A549 (cell line): Measurements from ENCODE around the gene PPP1R3D. TPM values are rescaled to one million over a fixed set of nuclear protein-coding genes. Genes with fewer than 3 reads are reported as not detected.
A peak's percentile ranks its signal among the peaks of the same experiment; 100 is the strongest.

Experiments
- ATAC-seq, 2 experiments: fragments of 200-7000 bp in 1 of 2; fragments of >200 bp in 1 of 2; cut with Nextera tagmentation in 1 of 2; cut with Tn5 transposase in 1 of 2; 3 replicates each; pipeline versions ENCODE4 v1.8.0 to v1.9.1; 2018 to 2020; ENCODE audit warnings: mild to moderate bottlenecking in 1 of 2, moderate library complexity in 1 of 2
- CTCF ChIA-PET: fragments of 300-600 bp; sonication (Branson Sonifier 250); formaldehyde crosslinking; extraction: SDS; loops from one replicate; lab custom pipeline; 2021; ENCODE audit warnings: antibody characterized with exemption, inconsistent platforms; lab: Yijun Ruan, JAX
- POLR2A ChIA-PET: fragments of 350-600 bp; formaldehyde crosslinking; extraction: SDS; loops from one replicate; lab custom pipeline; 2021; ENCODE audit warnings: antibody characterized with exemption, inconsistent platforms; lab: Yijun Ruan, JAX
- DNase-seq, 2 experiments: peaks; one replicate each; pipeline versions ENCODE4 v3.0.0 to v3.0.0-alpha.2; 2011 to 2016; ENCODE audit warnings: low read depth in 1 of 2, low spot score in 1 of 2
- FAIRE-seq: peaks from 2 replicates; lab custom pipeline; 2011; peaks lifted over from hg19 to GRCh38; lab: Jason Lieb, UNC
- H3K27ac ChIP-seq, 2 experiments: fragments of >200 bp; sonication (Bioruptor Twin); formaldehyde crosslinking; 3 replicates each; pipeline ENCODE4 v1.5.1; 2016 to 2017
- H3K4me1 ChIP-seq: fragments of >200 bp; sonication (Bioruptor Twin); formaldehyde crosslinking; 3 replicates; pipeline ENCODE4 v1.6.1; 2016
- H3K4me2 ChIP-seq: fragments of >200 bp; sonication (Bioruptor Twin); formaldehyde crosslinking; 3 replicates; pipeline ENCODE4 v1.6.1; 2016
- H3K4me3 ChIP-seq: fragments of >200 bp; sonication (Bioruptor Twin); formaldehyde crosslinking; 3 replicates; pipeline ENCODE4 v1.5.1; 2016
- H3K9me3 ChIP-seq: fragments of >200 bp; sonication (Bioruptor Twin); formaldehyde crosslinking; 3 replicates; pipeline ENCODE4 v1.6.1; 2016
- EHF ChIP-seq: fragments of 250-450 bp; sonication (Bioruptor Pico); IDR thresholded peaks from 2 replicates; pipeline ENCODE4 v1.5.0; 2020; ENCODE audit warnings: mild to moderate bottlenecking
- EP300 ChIP-seq, 2 experiments: fragments of >200 bp; sonication (Bioruptor Twin); formaldehyde crosslinking; IDR thresholded peaks; 2 replicates in 1 of 2; 3 replicates in 1 of 2; pipeline ENCODE4 v1.6.1; 2016 to 2017
- ESRRA ChIP-seq: fragments of 150-350 bp; IDR thresholded peaks from 2 replicates; pipeline ENCODE4 v1.6.1; 2014; ENCODE audit warnings: mild to moderate bottlenecking, low read length, borderline replicate concordance
- FOSB ChIP-seq: fragments of 250-450 bp; sonication (Bioruptor Pico); IDR thresholded peaks from 2 replicates; pipeline ENCODE4 v1.5.0; 2020; ENCODE audit warnings: mild to moderate bottlenecking, moderate library complexity
- FOXS1 ChIP-seq: fragments of 250-450 bp; sonication (Bioruptor Pico); IDR thresholded peaks from 2 replicates; pipeline ENCODE4 v1.5.0; 2020; ENCODE audit warnings: mild to moderate bottlenecking, moderate library complexity
- GATA3 ChIP-seq: IDR thresholded peaks from 2 replicates; pipeline ENCODE4 v1.6.1; 2012; ENCODE audit warnings: borderline replicate concordance
- HDAC2 ChIP-seq: fragments of 200-600 bp; sonication (generic); IDR thresholded peaks from 2 replicates; pipeline ENCODE4 v1.6.1; 2016
- HOXA7 ChIP-seq: fragments of 250-450 bp; sonication (Bioruptor Pico); IDR thresholded peaks from 2 replicates; pipeline ENCODE4 v1.5.0; 2020; ENCODE audit warnings: mild to moderate bottlenecking, moderate library complexity
- JUN ChIP-seq, 2 experiments: fragments of >200 bp; sonication (Bioruptor Twin); formaldehyde crosslinking; IDR thresholded peaks; 2 replicates in 1 of 2; 3 replicates in 1 of 2; pipeline ENCODE4 v1.6.1; 2016 to 2017
- KDM1A ChIP-seq: fragments of 200-600 bp; sonication (generic); IDR thresholded peaks from 2 replicates; pipeline ENCODE4 v1.6.1; 2016; ENCODE audit warnings: low read depth, mild to moderate bottlenecking
- KDM5A ChIP-seq: fragments of 200-600 bp; sonication (generic); IDR thresholded peaks from 2 replicates; pipeline ENCODE4 v1.6.1; 2016; ENCODE audit warnings: antibody characterized with exemption, mild to moderate bottlenecking
- MYC ChIP-seq: IDR thresholded peaks from 2 replicates; pipeline ENCODE4 v1.6.1; 2012; ENCODE audit warnings: mild to moderate bottlenecking, inconsistent platforms, low read length, improper control_type of control experiment, borderline replicate concordance
- NFE2L2 ChIP-seq: fragments of 150-350 bp; conservative IDR thresholded peaks from 2 replicates; pipeline ENCODE4 v1.6.1; 2014; ENCODE audit warnings: low read length
- NPAS2 ChIP-seq: fragments of 250-450 bp; sonication (Bioruptor Pico); IDR thresholded peaks from 2 replicates; pipeline ENCODE4 v1.8.0; 2022; ENCODE audit warnings: mild to moderate bottlenecking, moderate library complexity, borderline replicate concordance
- NR3C1 ChIP-seq: fragments of >200 bp; sonication (Bioruptor Twin); formaldehyde crosslinking; IDR thresholded peaks from 3 replicates; pipeline ENCODE4 v1.6.1; 2017
- RCOR1 ChIP-seq: fragments of 150-350 bp; IDR thresholded peaks from 2 replicates; pipeline ENCODE4 v1.6.1; 2014; ENCODE audit warnings: antibody characterized with exemption, low read length, low read depth
- TP53 ChIP-seq: fragments of 250-450 bp; sonication (Bioruptor Pico); IDR thresholded peaks from 2 replicates; pipeline ENCODE4 v1.5.0; 2021; ENCODE audit warnings: mild to moderate bottlenecking, moderate library complexity
- ZC3H11A ChIP-seq: fragments of 450-650 bp; IDR thresholded peaks from 2 replicates; pipeline ENCODE4 v1.6.1; 2014; ENCODE audit warnings: antibody characterized with exemption, mild to moderate bottlenecking
- ZNF302 ChIP-seq: fragments of 250-450 bp; sonication (Bioruptor Pico); IDR thresholded peaks from 2 replicates; pipeline ENCODE4 v1.9.0; 2021; ENCODE audit warnings: inconsistent platforms, mild to moderate bottlenecking, moderate library complexity
- WGBS: methylation state at CpG from one replicate; pipeline ENCODE4 v1.1.6; 2017; ENCODE audit errors: missing lambda C conversion rate; 5-methylcytosine and 5-hydroxymethylcytosine counted together
- polyA plus RNA-seq, 4 experiments: library from polyadenylated mRNA; depleted of rRNA in 3 of 4; stranded (reverse); fragments of >200 nt; fragmentation: RNase III in 1 of 4; extraction: RNeasy Plus Mini Kit Qiagen cat#74134 plus additional on column Dnase treatment in 1 of 4; gene quantifications; 2 replicates in 3 of 4; 3 replicates in 1 of 4; pipeline ENCODE4 v1.2.3, GENCODE V29; 2011 to 2017
- TF ChIP-seq, protein P1 (sequence below): fragments of 450-650 bp; IDR thresholded peaks from 2 replicates; pipeline ENCODE4 v1.6.1; 2014; ENCODE audit warnings: antibody characterized with exemption
- TF ChIP-seq, protein P2 (sequence below): IDR thresholded peaks from 2 replicates; pipeline ENCODE4 v1.6.1; 2012
- TF ChIP-seq, protein P3 (sequence below): IDR thresholded peaks from 2 replicates; pipeline ENCODE4 v1.6.1; 2012; ENCODE audit warnings: low read depth, borderline replicate concordance
- TF ChIP-seq, protein P4 (sequence below): fragments of >200 bp; sonication (Bioruptor Twin); formaldehyde crosslinking; IDR thresholded peaks from 3 replicates; pipeline ENCODE4 v1.5.1; 2016
- TF ChIP-seq, protein P5 (sequence below): fragments of 150-350 bp; IDR thresholded peaks from 2 replicates; pipeline ENCODE4 v1.6.1; 2014; ENCODE audit warnings: low read depth, mild to moderate bottlenecking, low read length
- TF ChIP-seq, protein P6 (sequence below): fragments of >200 bp; sonication (Bioruptor Twin); formaldehyde crosslinking; IDR thresholded peaks from 2 replicates; pipeline ENCODE4 v1.6.1; 2016
- TF ChIP-seq, protein P7 (sequence below): fragments of 200-600 bp; sonication (generic); IDR thresholded peaks from 2 replicates; pipeline ENCODE4 v1.6.1; 2016; ENCODE audit warnings: antibody characterized with exemption, mild to moderate bottlenecking, moderate library complexity

Gene PPP1R3D
- polyA plus RNA-seq, 2 of the 4 experiments (the other 2 are of a cell fraction), result 2.7 to 3.9 TPM

DNA sequence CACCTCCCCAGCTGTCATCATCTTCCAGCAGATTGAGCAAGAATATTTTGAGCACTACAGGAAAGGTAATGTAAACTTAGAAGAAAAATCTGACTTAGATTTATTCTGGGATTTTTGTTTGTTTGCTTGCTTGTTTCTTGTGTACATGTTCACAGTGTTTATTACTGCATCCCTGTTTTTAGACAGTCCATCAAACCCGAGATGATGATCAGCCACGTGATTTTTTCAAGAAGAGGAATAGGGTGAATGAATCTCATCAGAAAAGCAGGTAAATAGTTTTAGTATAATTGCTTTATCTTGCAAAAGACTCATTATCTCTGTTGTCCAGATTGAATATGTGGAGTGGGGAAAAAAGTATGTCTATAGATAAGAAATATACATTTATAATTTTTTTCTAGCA is 2.1 kb upstream of the PPP1R3D start:
- ChIA-PET CTCF (no interaction called here), POLR2A (no interaction called here)
- DNase-seq, result no peak
- Histone ChIP-seq H3K4me1 (peaks cover 24% of the 10 kb centered on the region), H3K4me2 (no peak overlapping the region), H3K9me3 (no peaks in the 10 kb centered on the region), H3K4me3 (no peak overlapping the region), H3K27ac (no peak overlapping the region)
- TF ChIP-seq ZC3H11A, result no peak
- TF ChIP-seq GATA3, result no peak
- TF ChIP-seq, protein P1, sequence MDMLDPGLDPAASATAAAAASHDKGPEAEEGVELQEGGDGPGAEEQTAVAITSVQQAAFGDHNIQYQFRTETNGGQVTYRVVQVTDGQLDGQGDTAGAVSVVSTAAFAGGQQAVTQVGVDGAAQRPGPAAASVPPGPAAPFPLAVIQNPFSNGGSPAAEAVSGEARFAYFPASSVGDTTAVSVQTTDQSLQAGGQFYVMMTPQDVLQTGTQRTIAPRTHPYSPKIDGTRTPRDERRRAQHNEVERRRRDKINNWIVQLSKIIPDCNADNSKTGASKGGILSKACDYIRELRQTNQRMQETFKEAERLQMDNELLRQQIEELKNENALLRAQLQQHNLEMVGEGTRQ, result no peak
- FAIRE-seq, result no peak
- no peak for ATAC-seq
- 88% methylated on average over 2 of the region's 2 CpGs for WGBS

DNA sequence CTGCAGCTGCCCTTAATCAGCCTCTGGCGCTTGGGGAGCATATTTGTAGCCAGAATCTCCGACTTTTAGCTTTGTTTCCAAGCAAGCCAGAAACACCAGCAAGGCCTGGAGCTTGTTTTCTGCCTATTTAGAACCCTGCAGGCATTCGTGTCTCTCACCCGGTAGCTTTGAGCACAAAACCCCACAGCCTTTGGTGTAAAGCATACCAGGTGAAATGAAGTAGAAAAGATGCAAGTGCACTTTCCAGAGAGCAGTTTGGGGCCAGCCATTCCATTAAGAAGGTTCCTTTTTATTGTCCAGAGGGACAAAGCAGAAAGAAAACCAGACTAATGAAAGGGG is 820 bp upstream of the PPP1R3D start:
- ChIA-PET CTCF (interaction anchor here (1.2 to 3.0 kb wide), 6 partner anchors 8 to 370 kb away, joined by 3 to 21 read pairs (median 4); no protein-coding TSS in a partner anchor), POLR2A (interaction anchor here (0.7 to 1.7 kb wide), 2 partner anchors 11 to 14 kb away, joined by 3 to 8 read pairs; no protein-coding TSS in a partner anchor)
- ATAC-seq (peak; percentile 14 to 26; a peak in 3 of 6 replicates), FAIRE-seq (no peak), DNase-seq (no peak)
- no peak for TF ChIP-seq RCOR1
- no peak for TF ChIP-seq FOSB
- no peak for TF ChIP-seq KDM5A
- TF ChIP-seq ZC3H11A, result no peak
- TF ChIP-seq, protein P2, sequence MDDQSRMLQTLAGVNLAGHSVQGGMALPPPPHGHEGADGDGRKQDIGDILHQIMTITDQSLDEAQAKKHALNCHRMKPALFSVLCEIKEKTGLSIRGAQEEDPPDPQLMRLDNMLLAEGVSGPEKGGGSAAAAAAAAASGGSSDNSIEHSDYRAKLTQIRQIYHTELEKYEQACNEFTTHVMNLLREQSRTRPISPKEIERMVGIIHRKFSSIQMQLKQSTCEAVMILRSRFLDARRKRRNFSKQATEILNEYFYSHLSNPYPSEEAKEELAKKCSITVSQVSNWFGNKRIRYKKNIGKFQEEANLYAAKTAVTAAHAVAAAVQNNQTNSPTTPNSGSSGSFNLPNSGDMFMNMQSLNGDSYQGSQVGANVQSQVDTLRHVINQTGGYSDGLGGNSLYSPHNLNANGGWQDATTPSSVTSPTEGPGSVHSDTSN, result no peak
- TF ChIP-seq, protein P3, sequence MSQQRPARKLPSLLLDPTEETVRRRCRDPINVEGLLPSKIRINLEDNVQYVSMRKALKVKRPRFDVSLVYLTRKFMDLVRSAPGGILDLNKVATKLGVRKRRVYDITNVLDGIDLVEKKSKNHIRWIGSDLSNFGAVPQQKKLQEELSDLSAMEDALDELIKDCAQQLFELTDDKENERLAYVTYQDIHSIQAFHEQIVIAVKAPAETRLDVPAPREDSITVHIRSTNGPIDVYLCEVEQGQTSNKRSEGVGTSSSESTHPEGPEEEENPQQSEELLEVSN, result no peak
- no peak for TF ChIP-seq ZNF302 (CRISPR knock-in tag)
- TF ChIP-seq NPAS2 (CRISPR knock-in tag), result no peak
- TF ChIP-seq, protein P4, sequence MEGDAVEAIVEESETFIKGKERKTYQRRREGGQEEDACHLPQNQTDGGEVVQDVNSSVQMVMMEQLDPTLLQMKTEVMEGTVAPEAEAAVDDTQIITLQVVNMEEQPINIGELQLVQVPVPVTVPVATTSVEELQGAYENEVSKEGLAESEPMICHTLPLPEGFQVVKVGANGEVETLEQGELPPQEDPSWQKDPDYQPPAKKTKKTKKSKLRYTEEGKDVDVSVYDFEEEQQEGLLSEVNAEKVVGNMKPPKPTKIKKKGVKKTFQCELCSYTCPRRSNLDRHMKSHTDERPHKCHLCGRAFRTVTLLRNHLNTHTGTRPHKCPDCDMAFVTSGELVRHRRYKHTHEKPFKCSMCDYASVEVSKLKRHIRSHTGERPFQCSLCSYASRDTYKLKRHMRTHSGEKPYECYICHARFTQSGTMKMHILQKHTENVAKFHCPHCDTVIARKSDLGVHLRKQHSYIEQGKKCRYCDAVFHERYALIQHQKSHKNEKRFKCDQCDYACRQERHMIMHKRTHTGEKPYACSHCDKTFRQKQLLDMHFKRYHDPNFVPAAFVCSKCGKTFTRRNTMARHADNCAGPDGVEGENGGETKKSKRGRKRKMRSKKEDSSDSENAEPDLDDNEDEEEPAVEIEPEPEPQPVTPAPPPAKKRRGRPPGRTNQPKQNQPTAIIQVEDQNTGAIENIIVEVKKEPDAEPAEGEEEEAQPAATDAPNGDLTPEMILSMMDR, result no peak
- no peak for TF ChIP-seq GATA3
- TF ChIP-seq TP53, result no peak
- TF ChIP-seq KDM1A, result no peak
- TF ChIP-seq HDAC2, result no peak
- Histone ChIP-seq H3K27ac (peak overlapping the region; percentile 95 to 96), H3K4me1 (peaks cover 24% of the 10 kb centered on the region), H3K4me3 (peak overlapping the region; percentile 82), H3K9me3 (no peaks in the 10 kb centered on the region), H3K4me2 (peak overlapping the region; percentile 95)
- 0% methylated on average over 4 of the region's 4 CpGs for WGBS

DNA sequence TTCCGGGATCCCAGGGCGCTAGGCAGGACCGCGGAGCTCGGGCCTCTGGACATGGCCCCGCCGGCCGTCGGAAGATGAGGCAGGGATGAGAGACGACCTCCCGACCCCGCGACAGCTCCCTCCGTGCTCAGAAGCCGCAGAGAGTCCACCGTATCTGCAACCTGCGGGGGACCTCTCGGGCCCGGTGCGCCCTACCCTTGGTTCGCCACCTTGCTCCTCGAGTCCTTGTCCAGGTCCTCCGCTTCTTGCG is 301 bp downstream of the PPP1R3D start:
- peak; percentile 54 to 60 for ATAC-seq
- Histone ChIP-seq H3K9me3 (no peaks in the 10 kb centered on the region), H3K4me3 (peak overlapping the region; percentile 82), H3K4me2 (peak overlapping the region; percentile 90)
- no peak for DNase-seq
- TF ChIP-seq NR3C1, result no peak
- no peak for TF ChIP-seq MYC
- TF ChIP-seq HOXA7, result no peak
- no peak for TF ChIP-seq NPAS2 (CRISPR knock-in tag)
- TF ChIP-seq, protein P5, sequence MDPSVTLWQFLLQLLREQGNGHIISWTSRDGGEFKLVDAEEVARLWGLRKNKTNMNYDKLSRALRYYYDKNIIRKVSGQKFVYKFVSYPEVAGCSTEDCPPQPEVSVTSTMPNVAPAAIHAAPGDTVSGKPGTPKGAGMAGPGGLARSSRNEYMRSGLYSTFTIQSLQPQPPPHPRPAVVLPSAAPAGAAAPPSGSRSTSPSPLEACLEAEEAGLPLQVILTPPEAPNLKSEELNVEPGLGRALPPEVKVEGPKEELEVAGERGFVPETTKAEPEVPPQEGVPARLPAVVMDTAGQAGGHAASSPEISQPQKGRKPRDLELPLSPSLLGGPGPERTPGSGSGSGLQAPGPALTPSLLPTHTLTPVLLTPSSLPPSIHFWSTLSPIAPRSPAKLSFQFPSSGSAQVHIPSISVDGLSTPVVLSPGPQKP, result no peak
- TF ChIP-seq NFE2L2, result no peak
- TF ChIP-seq, protein P6, sequence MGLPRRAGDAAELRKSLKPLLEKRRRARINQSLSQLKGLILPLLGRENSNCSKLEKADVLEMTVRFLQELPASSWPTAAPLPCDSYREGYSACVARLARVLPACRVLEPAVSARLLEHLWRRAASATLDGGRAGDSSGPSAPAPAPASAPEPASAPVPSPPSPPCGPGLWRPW, result no peak
- TF ChIP-seq, protein P7, sequence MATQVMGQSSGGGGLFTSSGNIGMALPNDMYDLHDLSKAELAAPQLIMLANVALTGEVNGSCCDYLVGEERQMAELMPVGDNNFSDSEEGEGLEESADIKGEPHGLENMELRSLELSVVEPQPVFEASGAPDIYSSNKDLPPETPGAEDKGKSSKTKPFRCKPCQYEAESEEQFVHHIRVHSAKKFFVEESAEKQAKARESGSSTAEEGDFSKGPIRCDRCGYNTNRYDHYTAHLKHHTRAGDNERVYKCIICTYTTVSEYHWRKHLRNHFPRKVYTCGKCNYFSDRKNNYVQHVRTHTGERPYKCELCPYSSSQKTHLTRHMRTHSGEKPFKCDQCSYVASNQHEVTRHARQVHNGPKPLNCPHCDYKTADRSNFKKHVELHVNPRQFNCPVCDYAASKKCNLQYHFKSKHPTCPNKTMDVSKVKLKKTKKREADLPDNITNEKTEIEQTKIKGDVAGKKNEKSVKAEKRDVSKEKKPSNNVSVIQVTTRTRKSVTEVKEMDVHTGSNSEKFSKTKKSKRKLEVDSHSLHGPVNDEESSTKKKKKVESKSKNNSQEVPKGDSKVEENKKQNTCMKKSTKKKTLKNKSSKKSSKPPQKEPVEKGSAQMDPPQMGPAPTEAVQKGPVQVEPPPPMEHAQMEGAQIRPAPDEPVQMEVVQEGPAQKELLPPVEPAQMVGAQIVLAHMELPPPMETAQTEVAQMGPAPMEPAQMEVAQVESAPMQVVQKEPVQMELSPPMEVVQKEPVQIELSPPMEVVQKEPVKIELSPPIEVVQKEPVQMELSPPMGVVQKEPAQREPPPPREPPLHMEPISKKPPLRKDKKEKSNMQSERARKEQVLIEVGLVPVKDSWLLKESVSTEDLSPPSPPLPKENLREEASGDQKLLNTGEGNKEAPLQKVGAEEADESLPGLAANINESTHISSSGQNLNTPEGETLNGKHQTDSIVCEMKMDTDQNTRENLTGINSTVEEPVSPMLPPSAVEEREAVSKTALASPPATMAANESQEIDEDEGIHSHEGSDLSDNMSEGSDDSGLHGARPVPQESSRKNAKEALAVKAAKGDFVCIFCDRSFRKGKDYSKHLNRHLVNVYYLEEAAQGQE, result no peak
- no peak for TF ChIP-seq ESRRA
- TF ChIP-seq JUN (IDR thresholded peaks at IDR 0.05), result no peak
- TF ChIP-seq FOXS1 (CRISPR knock-in tag), result no peak
- no peak for TF ChIP-seq EHF (CRISPR knock-in tag)
- no peak for TF ChIP-seq EP300 (IDR thresholded peaks at IDR 0.05)
- TF ChIP-seq, all 56 proteins: peak for 0
- H3K27ac ChIP-seq, result peak overlapping the region; percentile 95 to 96
- CTCF ChIA-PET, result interaction anchor here (0.7 to 3.0 kb wide), 9 partner anchors 9 to 369 kb away, joined by 3 to 21 read pairs (median 4); no protein-coding TSS in a partner anchor
- under 1% methylated on average over 24 of the region's 24 CpGs for WGBS
- POLR2A ChIA-PET, result interaction anchor here (0.6 to 1.7 kb wide), 10 partner anchors 8 to 91 kb away, joined by 3 to 11 read pairs (median 4); no protein-coding TSS in a partner anchor
- no peak for FAIRE-seq
- H3K4me1 ChIP-seq, result peaks cover 24% of the 10 kb centered on the region
